ENCODE data around the gene DCAF5. TPM values are rescaled to one million over a fixed set of nuclear protein-coding genes. Genes with fewer than 3 reads are reported as not detected.

The DCAF5 gene
- total RNA-seq, 1 experiment from 2014 or later, result 22.0 TPM

- Histone ChIP-seq H3K4me3 (ENCODE audit: low read depth, low read length, poor library complexity, severe bottlenecking) (no peak overlapping the region), H3K27ac (ENCODE audit: low read depth, low read length, poor library complexity, severe bottlenecking) (no peak overlapping the region), H3K4me1 (ENCODE audit: insufficient read depth, low read length, poor library complexity, severe bottlenecking) (no peaks in the 10 kb centered on the region), H3K9me3 (ENCODE audit: low read depth, low read length, poor library complexity, severe bottlenecking) (no peaks in the 10 kb centered on the region), H3K27me3 (replicated peaks; ENCODE audit: insufficient read depth, low read depth, low read length, poor library complexity) (peaks cover 61% of the 10 kb centered on the region), H3K36me3 (ENCODE audit: insufficient read depth, low read length, poor library complexity, severe bottlenecking) (no peaks in the 10 kb centered on the region)
- intact Hi-C loops (cut with micrococcal nuclease; ENCODE audit: unreplicated experiment), result no loop called here
- DNase-seq (ENCODE audit: low spot score), result no peak
- TF ChIP-seq EZH2 (IDR thresholded peaks at IDR 0.05; ENCODE audit: borderline replicate concordance, low read depth, low read length, poor library complexity, severe bottlenecking) (no peak), CTCF (conservative IDR thresholded peaks at IDR 0.05; ENCODE audit: low read depth, low read length) (no peak)
- BruUV-seq (replicated peaks), result no TSS peak
- ChIA-PET POLR2A (ENCODE audit: low non-redundant PET) (no interaction called here), CTCF (no interaction called here)
Measured at GRCh38 chr14:69181491-69181890, 28.6 kb upstream of the DCAF5 start.

- CTCF ChIA-PET, result no interaction called here
- Histone ChIP-seq H3K4me3 (ENCODE audit: low read depth, low read length, poor library complexity, severe bottlenecking) (no peak overlapping the region), H3K27ac (ENCODE audit: low read depth, low read length, poor library complexity, severe bottlenecking) (no peak overlapping the region), H3K4me1 (ENCODE audit: insufficient read depth, low read length, poor library complexity, severe bottlenecking) (no peaks in the 10 kb centered on the region), H3K9me3 (ENCODE audit: low read depth, low read length, poor library complexity, severe bottlenecking) (no peaks in the 10 kb centered on the region), H3K27me3 (replicated peaks; ENCODE audit: insufficient read depth, low read depth, low read length, poor library complexity) (peaks cover 39% of the 10 kb centered on the region), H3K36me3 (ENCODE audit: insufficient read depth, low read length, poor library complexity, severe bottlenecking) (no peaks in the 10 kb centered on the region)
- no peak for DNase-seq (ENCODE audit: low spot score)
- POLR2A ChIA-PET (ENCODE audit: low non-redundant PET), result no interaction called here
- no TSS peak for BruUV-seq (replicated peaks)
- intact Hi-C loops (cut with micrococcal nuclease; ENCODE audit: unreplicated experiment), result no loop called here
- TF ChIP-seq EZH2 (IDR thresholded peaks at IDR 0.05; ENCODE audit: borderline replicate concordance, low read depth, low read length, poor library complexity, severe bottlenecking) (no peak), CTCF (conservative IDR thresholded peaks at IDR 0.05; ENCODE audit: low read depth, low read length) (no peak)
Measured at GRCh38 chr14:69175130-69175529, 22.2 kb upstream of the DCAF5 start.

- Histone ChIP-seq H3K4me3 (ENCODE audit: low read depth, low read length, poor library complexity, severe bottlenecking) (no peak overlapping the region), H3K9me3 (ENCODE audit: low read depth, low read length, poor library complexity, severe bottlenecking) (no peaks in the 10 kb centered on the region), H3K27me3 (replicated peaks; ENCODE audit: insufficient read depth, low read depth, low read length, poor library complexity) (peaks cover 19% of the 10 kb centered on the region), H3K4me1 (ENCODE audit: insufficient read depth, low read length, poor library complexity, severe bottlenecking) (no peaks in the 10 kb centered on the region), H3K27ac (ENCODE audit: low read depth, low read length, poor library complexity, severe bottlenecking) (no peak overlapping the region), H3K36me3 (ENCODE audit: insufficient read depth, low read length, poor library complexity, severe bottlenecking) (no peaks in the 10 kb centered on the region)
- POLR2A ChIA-PET (ENCODE audit: low non-redundant PET), result no interaction called here
- no TSS peak for BruUV-seq (replicated peaks)
- intact Hi-C loops (cut with micrococcal nuclease; ENCODE audit: unreplicated experiment), result no loop called here
- CTCF ChIA-PET, result no interaction called here
- TF ChIP-seq CTCF (conservative IDR thresholded peaks at IDR 0.05; ENCODE audit: low read depth, low read length) (no peak), EZH2 (IDR thresholded peaks at IDR 0.05; ENCODE audit: borderline replicate concordance, low read depth, low read length, poor library complexity, severe bottlenecking) (no peak)
- DNase-seq (ENCODE audit: low spot score), result no peak
Measured at GRCh38 chr14:69171569-69171968, 18.6 kb upstream of the DCAF5 start.

All from A673 (cell line).